ENCODE results near the gene SPG7.
"Not testable (repeated sequence)": the region's sequence is repeated elsewhere in the genome, so short reads cannot be mapped to it uniquely, and the experiment has no call there.

SPG7 gene

GRCh38 chr16:89581045-89581695 is 73.0 kb downstream of the SPG7 start:
- no peak for DNase-seq (ENCODE audit: low read depth in 2 of 2)

GRCh38 chr16:89581861-89582563 is 73.8 kb downstream of the SPG7 start:
- DNase-seq (ENCODE audit: low read depth in 2 of 2), result no peak

- no peak for DNase-seq (ENCODE audit: low read depth in 2 of 2)
These were observed 74.5 kb downstream of the SPG7 start for GRCh38 chr16:89582614-89583196.

GRCh38 chr16:89583197-89583894 is 75.1 kb downstream of the SPG7 start:
- DNase-seq (ENCODE audit: low read depth in 2 of 2), result no peak

GRCh38 chr16:89583895-89584644 is 75.9 kb downstream of the SPG7 start:
- no peak for DNase-seq (ENCODE audit: low read depth in 2 of 2)

GRCh38 chr16:89584768-89585549 is 76.8 kb downstream of the SPG7 start:
- DNase-seq (ENCODE audit: low read depth in 2 of 2), result no peak

- DNase-seq (ENCODE audit: low read depth in 2 of 2), result no peak
These were observed 78.0 kb downstream of the SPG7 start for GRCh38 chr16:89586218-89586617.

- DNase-seq (ENCODE audit: low read depth in 2 of 2), result no peak
These were observed 78.7 kb downstream of the SPG7 start for GRCh38 chr16:89586853-89587252.

GRCh38 chr16:89587676-89588075 is 79.5 kb downstream of the SPG7 start:
- not testable (repeated sequence) for DNase-seq (ENCODE audit: low read depth in 2 of 2)

GRCh38 chr16:89588413-89589109 is 80.4 kb downstream of the SPG7 start:
- DNase-seq (ENCODE audit: low read depth in 2 of 2), result no peak

- DNase-seq (ENCODE audit: low read depth in 2 of 2), result no peak
These were observed 81.2 kb downstream of the SPG7 start for GRCh38 chr16:89589241-89589926.

- no peak for DNase-seq (ENCODE audit: low read depth in 2 of 2)
These were observed 85.6 kb downstream of the SPG7 start for GRCh38 chr16:89593841-89594240.

- DNase-seq (ENCODE audit: low read depth in 2 of 2), result no peak
These were observed 87.3 kb downstream of the SPG7 start for GRCh38 chr16:89595330-89596060.

- DNase-seq (ENCODE audit: low read depth in 2 of 2), result no peak
These were observed 88.0 kb downstream of the SPG7 start for GRCh38 chr16:89596061-89596689.

GRCh38 chr16:89596957-89597649 is 88.9 kb downstream of the SPG7 start:
- DNase-seq (ENCODE audit: low read depth in 2 of 2), result no peak

GRCh38 chr16:89598199-89598598 is 90.0 kb downstream of the SPG7 start:
- DNase-seq (ENCODE audit: low read depth in 2 of 2), result no peak

GRCh38 chr16:89599451-89599858 is 91.3 kb downstream of the SPG7 start:
- no peak for DNase-seq (ENCODE audit: low read depth in 2 of 2)

GRCh38 chr16:89599902-89600301 is 91.7 kb downstream of the SPG7 start:
- DNase-seq (ENCODE audit: low read depth in 2 of 2), result no peak

Measured in stimulated activated CD8-positive, alpha-beta memory T cell treated with anti-CD3 and anti-CD28 coated beads, Interleukin-2, amount 100 ng/mL, for 1 hour (primary cell).